ENCODE measurements around the gene OAF.
"Not testable (repeated sequence)": the region's sequence is repeated elsewhere in the genome, so short reads cannot be mapped to it uniquely, and the experiment has no call there.

OAF gene

GRCh38 chr11:120180063-120180462, 30.8 kb upstream of the OAF start:
- H3K27ac Mint-ChIP-seq; H3K9me3 Mint-ChIP-seq; H3K4me3 Mint-ChIP-seq; H3K36me3 Mint-ChIP-seq (ENCODE audit: low read depth); H3K4me1 Mint-ChIP-seq (ENCODE audit: low read depth): not testable (repeated sequence)
- H3K27me3 Mint-ChIP-seq = peaks cover 15% of the 10 kb centered on the region

DNA sequence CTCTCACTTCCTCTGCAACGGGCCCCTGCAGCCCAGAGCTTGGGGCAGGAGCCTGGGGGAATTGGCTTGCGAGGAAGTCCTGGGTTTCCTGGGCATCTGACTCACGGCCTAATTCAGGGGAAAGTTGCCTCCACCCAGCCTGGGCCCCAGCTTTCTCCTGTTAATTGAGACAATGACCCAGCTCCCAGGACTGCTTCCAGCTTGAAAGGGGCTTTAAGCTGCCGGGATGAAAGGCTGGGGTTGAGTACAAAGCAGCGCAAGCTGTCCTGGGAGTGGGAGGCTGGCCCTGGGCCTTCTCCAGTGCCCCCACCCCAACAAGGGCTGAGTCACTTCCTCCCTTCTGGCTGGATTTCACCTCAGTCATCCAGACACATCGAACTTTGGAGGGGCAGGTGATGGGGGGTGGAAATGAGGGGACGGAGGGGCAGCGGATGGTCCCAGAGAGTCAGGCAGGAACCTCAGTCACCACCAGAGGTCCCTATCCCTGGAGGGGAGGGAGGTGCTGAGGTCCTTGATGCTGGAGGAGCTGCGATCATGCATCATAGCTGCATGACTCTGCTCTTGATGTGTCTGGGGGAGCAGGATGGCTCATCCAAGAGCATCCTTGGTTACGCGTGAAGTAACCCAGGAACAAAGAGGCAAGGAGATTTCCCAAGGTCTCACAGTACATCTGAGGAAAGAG, 30.1 kb upstream of the OAF start:
- Mint-ChIP-seq H3K27ac (no peak overlapping the region), H3K27me3 (peaks cover 15% of the 10 kb centered on the region), H3K36me3 (ENCODE audit: low read depth) (no peaks in the 10 kb centered on the region), H3K4me3 (no peak overlapping the region), H3K9me3 (no peaks in the 10 kb centered on the region), H3K4me1 (ENCODE audit: low read depth) (no peaks in the 10 kb centered on the region)

DNA sequence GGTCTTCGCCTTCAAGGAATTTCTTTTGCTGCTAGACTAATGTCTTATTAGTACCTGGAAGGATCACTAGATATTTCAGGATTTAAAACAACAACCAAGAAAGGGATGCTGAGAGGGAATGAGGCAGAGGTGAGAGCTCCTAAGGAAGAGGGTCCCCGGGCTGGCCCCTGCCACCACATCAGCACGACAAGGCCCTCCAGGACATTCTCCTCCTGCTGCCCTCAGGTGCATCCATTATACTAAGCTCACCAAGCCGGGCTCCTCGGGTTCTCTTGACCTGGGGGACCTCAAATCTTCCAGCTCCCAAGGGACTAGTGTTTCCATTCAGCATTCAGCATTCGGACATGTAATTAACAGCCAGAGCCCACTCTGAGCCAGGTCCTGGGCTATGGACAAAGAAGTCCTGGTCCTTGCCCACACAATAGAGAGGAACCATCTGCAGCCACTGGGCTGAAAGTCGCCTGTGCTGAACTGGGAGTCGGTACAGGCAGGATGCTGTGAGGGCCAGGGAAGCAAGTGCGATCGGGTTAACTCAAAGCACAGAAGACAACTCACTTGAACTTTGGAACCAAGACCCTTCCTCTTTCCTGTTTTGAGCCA, 29.4 kb upstream of the OAF start:
- Mint-ChIP-seq H3K4me3 (no peak overlapping the region), H3K4me1 (ENCODE audit: low read depth) (peaks cover 1% of the 10 kb centered on the region), H3K9me3 (no peaks in the 10 kb centered on the region), H3K27me3 (peaks cover 14% of the 10 kb centered on the region), H3K27ac (no peak overlapping the region), H3K36me3 (ENCODE audit: low read depth) (no peaks in the 10 kb centered on the region)

DNA sequence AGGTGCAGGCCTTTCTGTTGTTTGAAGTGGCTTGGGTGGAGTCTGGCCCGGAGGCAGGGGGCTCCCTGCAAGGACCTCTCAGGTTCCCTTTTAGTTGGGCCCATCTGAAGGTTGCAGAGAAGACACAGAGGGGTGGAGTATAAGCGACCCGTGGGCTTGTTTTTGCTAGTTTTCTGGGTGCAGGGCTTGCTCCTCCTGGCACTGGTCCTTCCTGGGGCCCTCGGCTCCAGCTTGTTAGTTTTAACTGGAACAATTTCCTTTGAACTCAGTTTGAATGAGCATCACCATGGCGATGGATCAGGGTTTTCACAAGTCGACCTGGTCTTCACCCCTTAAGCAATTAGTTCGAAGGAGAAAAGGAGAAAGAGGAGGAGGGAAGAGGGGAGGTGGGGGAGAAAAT, 28.5 kb upstream of the OAF start:
- peaks cover 17% of the 10 kb centered on the region for H3K27me3 Mint-ChIP-seq

DNA sequence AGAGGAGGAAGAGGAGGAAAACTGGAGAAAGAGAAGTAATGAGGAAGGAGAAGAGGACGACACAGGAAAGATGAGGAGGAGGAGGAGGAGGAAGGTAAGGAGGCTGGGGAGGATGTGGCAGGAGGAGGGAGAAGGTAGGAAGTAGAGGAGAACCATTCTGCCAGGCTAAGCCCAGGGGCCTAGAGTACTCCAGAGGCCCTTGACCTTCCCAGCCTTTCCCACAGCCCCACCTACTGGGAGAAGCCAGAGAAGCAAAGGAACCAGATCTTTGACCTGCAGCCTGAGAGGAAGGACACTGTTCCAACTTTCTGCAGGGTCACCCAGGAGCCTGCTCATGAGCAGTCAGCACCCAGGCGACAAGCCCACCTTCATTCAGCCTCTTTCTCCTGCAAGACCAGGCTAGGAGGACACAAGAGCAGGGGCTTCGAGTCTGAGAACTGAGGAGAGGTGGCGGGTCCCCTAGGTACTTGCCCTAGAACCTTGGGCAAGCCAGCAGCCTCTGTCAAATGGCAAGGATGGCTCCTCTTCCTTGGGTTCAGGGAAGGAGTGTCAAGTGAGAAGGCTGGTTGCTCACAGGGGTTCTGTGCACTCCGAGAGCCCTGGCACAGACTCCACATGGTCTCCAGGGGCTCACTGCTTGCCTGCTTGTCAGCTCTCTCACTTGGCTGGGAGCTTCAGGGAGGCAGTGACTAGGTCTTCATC, 27.9 kb upstream of the OAF start:
- Mint-ChIP-seq H3K36me3 (ENCODE audit: low read depth) (no peaks in the 10 kb centered on the region), H3K9me3 (no peaks in the 10 kb centered on the region), H3K4me3 (no peak overlapping the region), H3K27ac (no peak overlapping the region), H3K4me1 (ENCODE audit: low read depth) (peaks cover 10% of the 10 kb centered on the region), H3K27me3 (peaks cover 17% of the 10 kb centered on the region)

More for the DNA sequence above, 28.5 kb upstream of the OAF start:
- no peaks in the 10 kb centered on the region for H3K36me3 Mint-ChIP-seq (ENCODE audit: low read depth)
- no peaks in the 10 kb centered on the region for H3K9me3 Mint-ChIP-seq
- no peak overlapping the region for H3K4me3 Mint-ChIP-seq
- H3K27ac Mint-ChIP-seq = no peak overlapping the region
- H3K4me1 Mint-ChIP-seq (ENCODE audit: low read depth) = peaks cover 10% of the 10 kb centered on the region

DNA sequence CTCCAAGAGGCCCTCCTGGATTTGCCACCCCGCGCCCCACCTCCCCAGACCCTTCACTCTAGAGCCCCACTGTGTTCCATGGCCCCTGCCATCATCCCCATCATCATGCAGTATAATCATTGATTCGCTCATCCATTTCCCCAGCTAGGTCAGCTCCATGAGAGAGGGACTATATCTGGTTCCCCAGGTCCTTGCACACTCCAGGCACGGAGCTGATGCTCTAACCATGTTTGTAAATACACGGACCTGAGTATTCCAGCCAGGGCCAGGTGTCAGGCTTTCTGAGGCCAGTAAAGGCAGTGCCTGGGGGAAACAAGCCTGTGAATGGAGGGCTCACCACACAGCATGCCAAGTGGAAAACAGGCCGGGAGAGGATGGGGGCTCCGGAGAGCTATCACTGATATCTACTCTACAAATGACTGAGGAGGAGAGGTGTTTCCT, 27.1 kb upstream of the OAF start:
- H3K27me3 Mint-ChIP-seq = peaks cover 22% of the 10 kb centered on the region
- H3K9me3 Mint-ChIP-seq = no peaks in the 10 kb centered on the region
- H3K27ac Mint-ChIP-seq = no peak overlapping the region
- no peaks in the 10 kb centered on the region for H3K36me3 Mint-ChIP-seq (ENCODE audit: low read depth)
- no peak overlapping the region for H3K4me3 Mint-ChIP-seq
- peaks cover 10% of the 10 kb centered on the region for H3K4me1 Mint-ChIP-seq (ENCODE audit: low read depth)

DNA sequence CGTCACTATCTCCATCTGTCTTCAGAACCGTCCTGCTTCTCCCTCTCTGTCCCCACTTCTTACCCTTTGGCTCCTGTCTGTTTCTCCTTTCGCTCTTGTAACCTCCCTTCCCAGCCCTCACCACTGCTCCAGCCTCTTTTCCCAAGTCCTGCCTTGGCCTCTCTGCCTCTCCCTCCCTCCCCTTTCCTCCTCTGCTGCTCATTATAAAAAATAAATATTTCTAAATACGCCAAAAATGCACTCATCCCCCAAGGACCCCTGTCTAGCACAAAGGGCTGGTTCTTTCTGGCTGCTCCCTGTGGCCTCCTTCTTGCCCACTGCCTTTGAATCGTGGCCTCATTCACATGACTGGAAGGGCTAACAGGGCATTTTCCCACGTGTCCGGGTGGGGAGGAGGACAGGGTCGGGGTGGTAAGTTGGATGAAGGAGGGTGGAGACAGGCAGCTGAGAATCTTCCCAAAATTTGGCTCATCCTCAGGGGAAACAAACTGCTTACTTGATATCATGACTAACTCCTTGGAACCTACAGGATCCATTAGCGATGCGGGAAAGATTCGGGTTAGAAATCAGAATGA, 26.4 kb upstream of the OAF start:
- Mint-ChIP-seq H3K36me3 (ENCODE audit: low read depth) (no peaks in the 10 kb centered on the region), H3K27ac (no peak overlapping the region), H3K27me3 (peaks cover 22% of the 10 kb centered on the region), H3K9me3 (no peaks in the 10 kb centered on the region), H3K4me3 (no peak overlapping the region), H3K4me1 (ENCODE audit: low read depth) (peaks cover 10% of the 10 kb centered on the region)

DNA sequence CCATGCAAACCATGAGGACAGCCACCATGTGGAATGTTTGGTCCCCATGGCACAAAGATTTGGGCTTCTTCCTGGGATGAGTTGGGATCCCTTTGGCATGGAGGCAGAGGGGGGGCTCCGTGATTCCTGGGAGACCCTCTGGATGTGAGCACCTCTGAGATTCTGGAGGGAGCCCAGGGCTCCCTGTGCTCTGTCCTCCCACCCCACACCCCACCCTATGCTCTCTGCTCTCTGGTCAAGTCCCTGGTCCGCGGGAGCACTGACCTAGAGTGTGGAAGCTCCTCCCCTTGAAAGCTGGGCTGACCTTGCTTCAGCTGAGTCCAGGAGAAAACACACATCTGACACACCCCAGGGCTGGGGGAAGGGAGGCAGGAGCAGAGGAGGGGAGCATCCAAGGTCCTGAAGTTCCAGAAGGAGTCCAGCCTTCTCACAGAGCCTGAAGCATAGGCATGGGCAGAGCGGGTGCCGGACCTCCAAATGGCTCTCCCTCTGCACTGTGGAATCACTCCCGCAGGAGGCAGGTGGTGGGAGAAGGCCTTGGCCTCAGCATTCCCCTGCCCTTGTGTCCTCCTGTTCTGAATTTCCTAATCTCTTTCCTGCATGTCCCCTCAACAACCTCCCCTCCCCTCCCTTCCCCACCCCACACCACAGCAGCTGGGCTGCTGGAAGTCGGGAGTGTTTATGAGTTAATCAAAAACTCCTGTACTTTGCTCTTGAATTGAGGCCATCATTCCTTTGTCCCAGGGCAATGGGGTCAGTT, 25.7 kb upstream of the OAF start:
- H3K27ac Mint-ChIP-seq = no peak overlapping the region
- no peaks in the 10 kb centered on the region for H3K36me3 Mint-ChIP-seq (ENCODE audit: low read depth)
- peaks cover 22% of the 10 kb centered on the region for H3K27me3 Mint-ChIP-seq
- no peaks in the 10 kb centered on the region for H3K9me3 Mint-ChIP-seq
- H3K4me1 Mint-ChIP-seq (ENCODE audit: low read depth) = peaks cover 10% of the 10 kb centered on the region
- H3K4me3 Mint-ChIP-seq = no peak overlapping the region

DNA sequence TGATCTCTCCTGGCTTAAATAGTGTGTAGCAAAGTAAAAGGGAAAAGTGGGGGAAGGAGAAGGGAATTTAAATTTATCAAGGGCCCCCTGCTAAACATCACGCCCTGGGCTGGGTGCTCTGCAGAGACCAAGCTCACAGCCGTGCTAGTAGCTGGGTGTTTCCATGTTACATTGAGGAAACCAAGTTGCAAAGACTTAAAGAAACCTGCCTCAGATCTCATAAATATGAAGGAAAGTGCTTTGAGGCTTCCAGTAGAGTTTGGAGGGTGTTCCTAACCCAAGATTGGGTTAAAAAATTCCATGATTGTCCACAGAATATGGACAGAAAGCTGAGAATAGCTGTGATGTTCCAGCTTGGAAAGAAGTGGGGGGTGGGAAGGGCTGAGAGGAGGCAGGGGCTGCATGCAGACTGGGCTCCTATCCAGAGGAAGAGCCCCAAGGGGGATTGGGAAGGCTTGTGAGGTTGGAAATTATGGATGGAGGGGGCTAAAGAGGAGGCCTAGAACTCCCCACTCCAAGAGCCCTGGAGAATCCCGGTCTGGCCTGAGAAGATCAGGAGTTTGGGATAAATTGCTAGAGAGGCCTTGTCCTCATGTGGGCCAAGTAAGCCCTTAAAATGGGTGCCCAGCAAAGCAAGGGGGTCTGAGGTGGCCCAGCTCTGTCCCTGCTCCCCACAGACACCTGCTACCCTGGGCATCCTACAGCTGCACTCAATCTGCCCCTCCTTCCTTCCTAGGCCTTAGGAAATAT, 25.0 kb upstream of the OAF start:
- Mint-ChIP-seq H3K4me3 (no peak overlapping the region), H3K27ac (no peak overlapping the region), H3K36me3 (ENCODE audit: low read depth) (no peaks in the 10 kb centered on the region), H3K27me3 (peaks cover 22% of the 10 kb centered on the region), H3K4me1 (ENCODE audit: low read depth) (peaks cover 10% of the 10 kb centered on the region), H3K9me3 (no peaks in the 10 kb centered on the region)

DNA sequence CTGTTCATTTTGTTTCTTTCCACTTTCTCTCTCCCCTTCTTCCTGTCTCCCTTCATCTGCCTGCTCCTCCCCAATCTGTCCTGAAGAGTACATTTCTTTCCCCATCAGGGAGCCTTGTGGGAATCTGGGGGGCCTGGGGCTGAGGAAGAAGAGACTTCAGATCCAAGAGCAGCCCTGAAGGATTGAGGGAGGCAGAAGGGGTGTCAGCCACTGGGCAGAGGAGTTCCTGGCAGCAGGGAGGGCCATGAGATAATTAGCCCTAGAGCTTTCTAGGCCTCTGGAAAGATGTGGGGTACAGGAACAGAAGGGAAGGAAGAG, 24.4 kb upstream of the OAF start:
- Mint-ChIP-seq H3K27me3 (peaks cover 22% of the 10 kb centered on the region), H3K4me3 (no peak overlapping the region), H3K4me1 (ENCODE audit: low read depth) (peaks cover 10% of the 10 kb centered on the region), H3K27ac (no peak overlapping the region), H3K36me3 (ENCODE audit: low read depth) (no peaks in the 10 kb centered on the region), H3K9me3 (no peaks in the 10 kb centered on the region)

GRCh38 chr11:120186774-120187591, 23.8 kb upstream of the OAF start:
- peaks cover 20% of the 10 kb centered on the region for H3K27me3 Mint-ChIP-seq
- H3K9me3 Mint-ChIP-seq = no peaks in the 10 kb centered on the region
- no peak overlapping the region for H3K4me3 Mint-ChIP-seq
- H3K36me3 Mint-ChIP-seq (ENCODE audit: low read depth) = no peaks in the 10 kb centered on the region
- peaks cover 10% of the 10 kb centered on the region for H3K4me1 Mint-ChIP-seq (ENCODE audit: low read depth)
- no peak overlapping the region for H3K27ac Mint-ChIP-seq

GRCh38 chr11:120188371-120188770, 22.5 kb upstream of the OAF start:
- Mint-ChIP-seq H3K4me3 (no peak overlapping the region), H3K27ac (no peak overlapping the region), H3K4me1 (ENCODE audit: low read depth) (peaks cover 10% of the 10 kb centered on the region), H3K9me3 (no peaks in the 10 kb centered on the region), H3K36me3 (ENCODE audit: low read depth) (no peaks in the 10 kb centered on the region), H3K27me3 (peaks cover 18% of the 10 kb centered on the region)

DNA sequence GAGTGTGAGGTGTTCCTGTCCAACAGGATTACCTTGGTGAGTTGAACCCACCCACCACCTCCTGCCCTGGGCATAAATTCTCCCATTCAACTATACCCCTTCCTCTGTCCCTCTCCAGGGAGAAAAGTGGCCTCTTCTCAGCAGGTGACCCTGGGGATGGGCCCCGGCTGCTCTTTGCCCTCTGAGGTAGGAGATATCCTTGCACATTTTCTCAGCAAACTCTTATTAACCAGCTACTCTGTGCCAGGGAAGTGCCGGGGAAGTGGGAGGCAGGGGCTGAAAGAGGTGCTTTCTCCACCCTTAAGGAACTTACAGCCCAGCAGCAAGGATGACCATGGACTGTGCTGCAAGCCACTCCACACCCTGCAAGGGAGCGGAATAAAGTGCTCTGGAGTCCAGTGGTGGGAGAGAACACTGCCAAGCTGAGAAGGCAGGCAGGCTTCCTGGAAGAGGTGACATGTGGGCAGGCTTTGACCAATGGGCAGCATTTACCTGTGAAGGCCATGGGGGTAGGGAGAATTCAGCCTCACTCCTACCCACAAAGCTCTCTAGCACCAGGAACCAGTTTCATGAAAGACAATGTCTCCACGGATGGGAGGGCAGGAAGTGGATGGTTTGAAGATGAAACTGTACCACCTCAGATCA, 21.9 kb upstream of the OAF start:
- H3K27me3 Mint-ChIP-seq = peaks cover 18% of the 10 kb centered on the region
- H3K36me3 Mint-ChIP-seq (ENCODE audit: low read depth) = no peaks in the 10 kb centered on the region
- no peaks in the 10 kb centered on the region for H3K9me3 Mint-ChIP-seq
- H3K4me3 Mint-ChIP-seq = no peak overlapping the region
- peaks cover 10% of the 10 kb centered on the region for H3K4me1 Mint-ChIP-seq (ENCODE audit: low read depth)
- H3K27ac Mint-ChIP-seq = no peak overlapping the region
